Neuron (in vitro differentiated cells): ENCODE measurements around the gene LRRC51.
"Not testable (repeated sequence)": the region's sequence is repeated elsewhere in the genome, so short reads cannot be mapped to it uniquely, and the experiment has no call there.

Experiments used
- H2AFZ ChIP-seq: one replicate; pipeline ENCODE4 v1.6.1; 2013; ENCODE audit warnings: low read depth, mild to moderate bottlenecking, inconsistent platforms, low read length, moderate library complexity
- H3K27me3 ChIP-seq: one replicate; pipeline ENCODE4 v1.6.1; 2013; ENCODE audit warnings: low read length; ENCODE audit not compliant: insufficient read depth
- H3K36me3 ChIP-seq: one replicate; pipeline ENCODE4 v1.6.1; 2013; ENCODE audit warnings: low read length; ENCODE audit not compliant: insufficient read depth
- H3K4me1 ChIP-seq: one replicate; pipeline ENCODE4 v1.6.1; 2013; ENCODE audit warnings: low read length; ENCODE audit not compliant: insufficient read depth
- H3K4me3 ChIP-seq: 2 replicates; pipeline ENCODE4 v1.5.1; 2013; ENCODE audit warnings: mild to moderate bottlenecking, low read length, moderate library complexity
- H3K9me3 ChIP-seq: one replicate; pipeline ENCODE4 v1.6.1; 2013; ENCODE audit warnings: low read length

Gene LRRC51

GRCh38 chr11:72122607-72123006, 42.0 kb downstream of the LRRC51 start:
- no peaks in the 10 kb centered on the region for H3K36me3 ChIP-seq
- H3K4me3 ChIP-seq, result no peak overlapping the region
- no peaks in the 10 kb centered on the region for H3K9me3 ChIP-seq
- H3K4me1 ChIP-seq, result peaks cover 5% of the 10 kb centered on the region
- H2AFZ ChIP-seq, result no peak overlapping the region
- peaks cover 5% of the 10 kb centered on the region for H3K27me3 ChIP-seq

- no peaks in the 10 kb centered on the region for H3K9me3 ChIP-seq
- no peak overlapping the region for H2AFZ ChIP-seq
- H3K4me3 ChIP-seq, result no peak overlapping the region
- H3K4me1 ChIP-seq, result peaks cover 5% of the 10 kb centered on the region
- H3K36me3 ChIP-seq, result no peaks in the 10 kb centered on the region
- peaks cover 5% of the 10 kb centered on the region for H3K27me3 ChIP-seq
Observed at GRCh38 chr11:72123117-72123653, 42.5 kb downstream of the LRRC51 start.

GRCh38 chr11:72124046-72124445, 43.4 kb downstream of the LRRC51 start:
- no peaks in the 10 kb centered on the region for H3K4me1 ChIP-seq
- peaks cover 3% of the 10 kb centered on the region for H3K9me3 ChIP-seq
- no peaks in the 10 kb centered on the region for H3K36me3 ChIP-seq
- no peak overlapping the region for H2AFZ ChIP-seq
- H3K27me3 ChIP-seq, result peaks cover 5% of the 10 kb centered on the region
- H3K4me3 ChIP-seq, result no peak overlapping the region

- no peaks in the 10 kb centered on the region for H3K36me3 ChIP-seq
- H3K4me3 ChIP-seq, result no peak overlapping the region
- peaks cover 5% of the 10 kb centered on the region for H3K27me3 ChIP-seq
- H3K9me3 ChIP-seq, result peaks cover 3% of the 10 kb centered on the region
- no peak overlapping the region for H2AFZ ChIP-seq
- H3K4me1 ChIP-seq, result no peaks in the 10 kb centered on the region
Observed at GRCh38 chr11:72125956-72126355, 45.3 kb downstream of the LRRC51 start.

- Histone ChIP-seq H2AFZ (no peak overlapping the region), H3K36me3 (no peaks in the 10 kb centered on the region), H3K4me1 (no peaks in the 10 kb centered on the region), H3K27me3 (peaks cover 5% of the 10 kb centered on the region), H3K4me3 (no peak overlapping the region), H3K9me3 (peaks cover 3% of the 10 kb centered on the region)
Observed at GRCh38 chr11:72127923-72128322, 47.3 kb downstream of the LRRC51 start.

GRCh38 chr11:72129381-72129780, 48.7 kb downstream of the LRRC51 start:
- H3K4me3 ChIP-seq, result no peak overlapping the region
- H3K4me1 ChIP-seq, result no peaks in the 10 kb centered on the region
- no peaks in the 10 kb centered on the region for H3K27me3 ChIP-seq
- H3K9me3 ChIP-seq, result peaks cover 3% of the 10 kb centered on the region
- no peak overlapping the region for H2AFZ ChIP-seq
- H3K36me3 ChIP-seq, result no peaks in the 10 kb centered on the region

- Histone ChIP-seq H3K4me1 (no peaks in the 10 kb centered on the region), H3K9me3 (peaks cover 3% of the 10 kb centered on the region), H3K36me3 (no peaks in the 10 kb centered on the region), H3K27me3 (no peaks in the 10 kb centered on the region), H3K4me3 (no peak overlapping the region), H2AFZ (no peak overlapping the region)
Observed at GRCh38 chr11:72132646-72133045, 52.0 kb downstream of the LRRC51 start.

GRCh38 chr11:72135473-72135872, 54.8 kb downstream of the LRRC51 start, which contains the start of gene FOLR3:
TSS of gene FOLR3 (plus strand) at chr11:72135725. CDS start at chr11:72135953, 228 bp downstream.
- H3K9me3 ChIP-seq, H3K4me1 ChIP-seq, H3K36me3 ChIP-seq, H3K27me3 ChIP-seq, H3K4me3 ChIP-seq, H2AFZ ChIP-seq: not testable (repeated sequence)

GRCh38 chr11:72135891-72136683, 55.4 kb downstream of the LRRC51 start:
- no peaks in the 10 kb centered on the region for H3K9me3 ChIP-seq
- H3K4me3 ChIP-seq, result no peak overlapping the region
- no peak overlapping the region for H2AFZ ChIP-seq
- no peaks in the 10 kb centered on the region for H3K36me3 ChIP-seq
- H3K27me3 ChIP-seq, result no peaks in the 10 kb centered on the region
- H3K4me1 ChIP-seq, result no peaks in the 10 kb centered on the region

- Histone ChIP-seq H3K4me1 (no peaks in the 10 kb centered on the region), H3K36me3 (no peaks in the 10 kb centered on the region), H3K27me3 (no peaks in the 10 kb centered on the region), H3K9me3 (no peaks in the 10 kb centered on the region), H2AFZ (no peak overlapping the region), H3K4me3 (no peak overlapping the region)
Observed at GRCh38 chr11:72136684-72137262, 56.1 kb downstream of the LRRC51 start.

GRCh38 chr11:72138821-72139390, 58.3 kb downstream of the LRRC51 start:
- H3K4me3 ChIP-seq, result no peak overlapping the region
- H3K36me3 ChIP-seq, result no peaks in the 10 kb centered on the region
- no peaks in the 10 kb centered on the region for H3K9me3 ChIP-seq
- H2AFZ ChIP-seq, result no peak overlapping the region
- H3K4me1 ChIP-seq, result no peaks in the 10 kb centered on the region
- no peaks in the 10 kb centered on the region for H3K27me3 ChIP-seq

- Histone ChIP-seq H3K4me1 (no peaks in the 10 kb centered on the region), H3K36me3 (no peaks in the 10 kb centered on the region), H3K27me3 (no peaks in the 10 kb centered on the region), H3K9me3 (no peaks in the 10 kb centered on the region), H3K4me3 (no peak overlapping the region), H2AFZ (no peak overlapping the region)
Observed at GRCh38 chr11:72139500-72139899, 58.9 kb downstream of the LRRC51 start.

- H3K36me3 ChIP-seq, result no peaks in the 10 kb centered on the region
- H3K4me1 ChIP-seq, result no peaks in the 10 kb centered on the region
- no peaks in the 10 kb centered on the region for H3K9me3 ChIP-seq
- no peak overlapping the region for H3K4me3 ChIP-seq
- no peaks in the 10 kb centered on the region for H3K27me3 ChIP-seq
- H2AFZ ChIP-seq, result no peak overlapping the region
Observed at GRCh38 chr11:72140661-72141060, 60.0 kb downstream of the LRRC51 start.
